Liver (tissue), 9 donors: ENCODE results near the gene RAB4A. TPM values are rescaled to one million over a fixed set of nuclear protein-coding genes. Genes with fewer than 3 reads are reported as not detected.
A peak's percentile ranks its signal among the peaks of the same experiment; 100 is the strongest.

Source experiments
- DNase-seq: peaks from one replicate; pipeline ENCODE4 v3.0.0-alpha.2; 2017; ENCODE audit warnings: low spot score
- H3K27ac ChIP-seq, 2 donors: one replicate each; pipeline ENCODE4 v1.7.0; 2013; ENCODE audit warnings: inconsistent platforms in 2 of 2, low read length in 2 of 2, control low read depth in 1 of 2, low read depth in 1 of 2, mild to moderate bottlenecking in 1 of 2
- H3K27me3 ChIP-seq, 4 donors: one replicate each; pipeline versions ENCODE4 v1.6.1 to v1.7.0; 2013; ENCODE audit warnings: low read length in 3 of 4, inconsistent platforms in 1 of 4, mild to moderate bottlenecking in 1 of 4, moderate library complexity in 1 of 4; ENCODE audit not compliant: control insufficient read depth in 4 of 4, insufficient read depth in 4 of 4
- H3K36me3 ChIP-seq, 4 donors: one replicate each; pipeline versions ENCODE4 v1.6.1 to v1.7.0; 2013; ENCODE audit warnings: low read length in 3 of 4, mild to moderate bottlenecking in 3 of 4, low read depth in 1 of 4, moderate library complexity in 1 of 4; ENCODE audit not compliant: control insufficient read depth in 4 of 4, insufficient read depth in 3 of 4
- H3K4me1 ChIP-seq, 4 donors: one replicate each; pipeline versions ENCODE4 v1.6.1 to v1.7.0; 2013; ENCODE audit warnings: low read length in 3 of 4, mild to moderate bottlenecking in 3 of 4, moderate library complexity in 1 of 4; ENCODE audit not compliant: control insufficient read depth in 4 of 4, insufficient read depth in 4 of 4
- H3K4me3 ChIP-seq, 3 donors: one replicate each; pipeline versions ENCODE4 v1.6.1 to v1.7.0; 2013; ENCODE audit warnings: low read length in 3 of 3, control low read depth in 1 of 3, low read depth in 1 of 3, mild to moderate bottlenecking in 1 of 3
- H3K9ac ChIP-seq, 2 donors: one replicate each; pipeline ENCODE4 v1.7.0; 2013; ENCODE audit warnings: low read length in 2 of 2, mild to moderate bottlenecking in 2 of 2, moderate library complexity in 2 of 2, control low read depth in 1 of 2, low read depth in 1 of 2
- H3K9me3 ChIP-seq, 4 donors: one replicate each; pipeline versions ENCODE4 v1.6.1 to v1.7.0; 2013; ENCODE audit warnings: low read length in 3 of 4; ENCODE audit not compliant: control insufficient read depth in 4 of 4
- CTCF ChIP-seq: fragments of 150-350 bp; IDR thresholded peaks from 2 replicates; pipeline ENCODE4 v1.5.1; 2017; ENCODE audit warnings: improper control_type of control experiment, low read depth, low read length; ENCODE audit not compliant: missing input control
- GABPA ChIP-seq, 2 donors: IDR thresholded peaks in 1 of 2; conservative IDR thresholded peaks in 1 of 2; 2 replicates each; pipeline ENCODE4 v1.6.1; 2016; ENCODE audit warnings: antibody characterized with exemption in 2 of 2, mild to moderate bottlenecking in 1 of 2, moderate library complexity in 1 of 2
- HNF4A ChIP-seq, 2 donors: conservative IDR thresholded peaks; 2 replicates each; pipeline ENCODE4 v1.6.1; 2016; ENCODE audit warnings: antibody characterized with exemption in 2 of 2, mild to moderate bottlenecking in 2 of 2
- JUND ChIP-seq, 2 donors: IDR thresholded peaks; 2 replicates each; pipeline ENCODE4 v1.6.1; 2016; ENCODE audit warnings: antibody characterized with exemption in 2 of 2
- NR2F2 ChIP-seq: IDR thresholded peaks from 2 replicates; pipeline ENCODE4 v1.6.1; 2016; ENCODE audit warnings: antibody characterized with exemption
- RAD21 ChIP-seq, 2 donors: IDR thresholded peaks; 2 replicates each; pipeline ENCODE4 v1.6.1; 2016; ENCODE audit warnings: antibody characterized with exemption in 2 of 2, mild to moderate bottlenecking in 2 of 2
- RXRA ChIP-seq, 2 donors: IDR thresholded peaks; 2 replicates each; pipeline ENCODE4 v1.6.1; 2017 to 2018; ENCODE audit warnings: antibody characterized with exemption in 2 of 2, mild to moderate bottlenecking in 1 of 2
- SP1 ChIP-seq: IDR thresholded peaks from 2 replicates; pipeline ENCODE4 v1.6.1; 2018; ENCODE audit warnings: antibody characterized with exemption, mild to moderate bottlenecking
- YY1 ChIP-seq: IDR thresholded peaks from 2 replicates; pipeline ENCODE4 v1.6.1; 2016; ENCODE audit warnings: antibody characterized with exemption, mild to moderate bottlenecking
- WGBS: extraction: QIAGEN DNeasy Blood & Tissue Kit; methylation state at CpG from one replicate; pipeline ENCODE4 v1.1.7; 2013; 5-methylcytosine and 5-hydroxymethylcytosine counted together
- polyA plus RNA-seq, 2 donors: library from polyadenylated mRNA; stranded (reverse) in 1 of 2; unstranded in 1 of 2; fragments of 200-250 nt in 1 of 2; fragments of >200 nt in 1 of 2; fragmentation: Nextera tagmentation in 1 of 2; extraction: Ambion mirVana in 1 of 2; gene quantifications; one replicate each; pipeline versions ENCODE4 v1.2.1 to v1.2.3, GENCODE V29; 2013 to 2015
- total RNA-seq, 2 donors: library from RNA; depleted of rRNA; stranded (reverse); fragments of >200 nt; gene quantifications; one replicate each; pipeline ENCODE4 v1.2.3, GENCODE V29; 2014
- TF ChIP-seq, protein P1 (sequence below): IDR thresholded peaks from 2 replicates; pipeline ENCODE4 v1.6.1; 2016; ENCODE audit warnings: antibody characterized with exemption
- TF ChIP-seq, protein P2 (sequence below): IDR thresholded peaks from 2 replicates; pipeline ENCODE4 v1.6.1; 2016; ENCODE audit warnings: antibody characterized with exemption
- donor health status: healthy.
- donor health status: healthy.
- donor health status: healthy.
- donor health status: healthy.
- donor health status: healthy.

RAB4A gene
- total and polyA plus RNA-seq, 4 donors: 16.5 to 51.9 (median 29.5) TPM

GRCh38 chr1:229341774-229342655, 71.1 kb downstream of the RAB4A start (continued):
- TF ChIP-seq JUND (IDR thresholded peaks at IDR 0.05) (no peak), CTCF (no peak), GABPA (IDR thresholded peaks at IDR 0.05 in 1 of 2, conservative IDR thresholded peaks at IDR 0.05 in 1 of 2) (no peak), HNF4A (conservative IDR thresholded peaks at IDR 0.05) (no peak), RXRA (IDR thresholded peaks at IDR 0.05) (no peak)
- TF ChIP-seq, protein P1, sequence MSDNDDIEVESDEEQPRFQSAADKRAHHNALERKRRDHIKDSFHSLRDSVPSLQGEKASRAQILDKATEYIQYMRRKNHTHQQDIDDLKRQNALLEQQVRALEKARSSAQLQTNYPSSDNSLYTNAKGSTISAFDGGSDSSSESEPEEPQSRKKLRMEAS: no peak

DNA sequence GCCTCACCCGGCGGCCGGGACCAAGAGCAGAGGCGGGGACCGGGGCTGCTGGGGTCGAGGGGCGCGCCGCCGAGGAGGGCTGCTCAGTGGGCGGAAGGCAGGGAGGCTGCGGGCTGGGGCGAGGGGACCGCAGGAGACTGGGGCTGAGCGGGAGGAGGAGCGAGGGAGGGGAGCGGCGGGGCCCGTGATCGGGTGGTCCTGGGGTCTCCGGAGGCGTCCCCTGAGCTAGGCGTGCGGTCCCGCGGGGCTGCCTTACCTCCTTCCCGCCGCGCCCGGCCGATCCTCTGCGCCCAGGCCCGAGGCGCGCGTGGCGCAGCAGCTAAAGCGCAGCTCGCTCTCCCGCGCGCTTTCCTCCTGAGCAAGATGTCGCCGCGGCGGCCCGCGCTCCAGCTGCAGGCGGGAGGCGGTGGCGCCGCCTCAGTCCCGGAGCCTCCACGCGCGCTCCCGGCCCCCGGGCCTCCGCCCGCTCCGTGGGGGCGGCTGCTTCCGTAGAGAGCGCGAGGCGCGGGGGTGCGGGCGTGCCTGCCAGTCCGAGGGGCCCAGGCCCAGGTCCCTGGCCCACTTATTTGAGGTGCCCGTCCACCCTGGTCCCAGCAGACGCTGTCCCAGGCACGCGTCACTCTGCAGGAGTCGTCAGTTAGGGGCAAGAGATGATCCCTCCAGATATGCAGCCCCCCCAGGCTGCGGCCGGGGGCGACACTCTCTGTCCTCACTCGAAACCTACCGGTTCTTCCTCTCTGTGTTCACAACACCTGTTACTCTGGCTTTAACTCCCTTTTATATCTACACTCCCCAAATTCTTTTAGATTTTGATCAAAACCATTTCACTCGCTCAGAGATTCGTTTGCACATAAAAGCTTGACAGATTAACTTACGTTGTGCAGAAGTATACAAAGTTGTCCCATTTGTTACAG, 72.0 kb downstream of the RAB4A start, which contains the start of gene CCSAP:
Gene CCSAP, minus strand, starts transcription at position 392 of the 914 bp plus-strand sequence. CDS start 582 bp downstream, outside the sequence.
- under 1% methylated on average over 83 of the region's 83 CpGs for WGBS
- Histone ChIP-seq H3K4me1 (peaks cover 6 to 17% (median 11%) of the 10 kb centered on the region in 4 donors), H3K9me3 (no peaks in the 10 kb centered on the region), H3K27ac (peak within 1 kb of the TSS; percentile 76 to 87), H3K36me3 (no peaks in the 10 kb centered on the region), H3K9ac (peak within 1 kb of the TSS; percentile 27 to 36), H3K27me3 (no peaks in the 10 kb centered on the region), H3K4me3 (peak within 1 kb of the TSS; percentile 65 to 97 (median 93))
- no peak for TF ChIP-seq NR2F2
- peak; percentile 18 for TF ChIP-seq YY1
- DNase-seq: no peak

DNA sequence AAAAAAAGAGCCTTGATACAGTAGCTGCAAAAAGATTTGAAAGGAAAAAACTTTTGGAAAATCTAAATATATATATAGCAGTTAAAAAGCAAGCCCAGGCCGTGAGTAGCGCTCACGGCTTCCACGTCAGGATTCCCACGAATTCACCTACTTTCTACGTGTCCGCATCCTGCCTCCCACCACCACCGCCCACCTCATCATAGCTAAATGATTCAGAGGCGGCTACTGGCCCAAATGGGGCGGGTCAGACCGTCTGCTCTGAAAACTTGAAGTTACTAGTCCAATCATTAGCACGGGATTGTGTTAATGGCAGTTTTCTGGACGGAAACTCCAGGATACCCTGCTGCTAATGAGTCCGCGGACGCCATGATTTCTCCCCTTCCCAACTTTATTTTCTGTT, 73.2 kb downstream of the RAB4A start:
- DNase-seq: no peak
- WGBS: 80% methylated on average over 16 of the region's 16 CpGs
- no peak overlapping the region for H3K27ac ChIP-seq
- no peaks in the 10 kb centered on the region for H3K27me3 ChIP-seq
- H3K9me3 ChIP-seq: no peaks in the 10 kb centered on the region
- no peak for TF ChIP-seq SP1
- TF ChIP-seq, protein P2, sequence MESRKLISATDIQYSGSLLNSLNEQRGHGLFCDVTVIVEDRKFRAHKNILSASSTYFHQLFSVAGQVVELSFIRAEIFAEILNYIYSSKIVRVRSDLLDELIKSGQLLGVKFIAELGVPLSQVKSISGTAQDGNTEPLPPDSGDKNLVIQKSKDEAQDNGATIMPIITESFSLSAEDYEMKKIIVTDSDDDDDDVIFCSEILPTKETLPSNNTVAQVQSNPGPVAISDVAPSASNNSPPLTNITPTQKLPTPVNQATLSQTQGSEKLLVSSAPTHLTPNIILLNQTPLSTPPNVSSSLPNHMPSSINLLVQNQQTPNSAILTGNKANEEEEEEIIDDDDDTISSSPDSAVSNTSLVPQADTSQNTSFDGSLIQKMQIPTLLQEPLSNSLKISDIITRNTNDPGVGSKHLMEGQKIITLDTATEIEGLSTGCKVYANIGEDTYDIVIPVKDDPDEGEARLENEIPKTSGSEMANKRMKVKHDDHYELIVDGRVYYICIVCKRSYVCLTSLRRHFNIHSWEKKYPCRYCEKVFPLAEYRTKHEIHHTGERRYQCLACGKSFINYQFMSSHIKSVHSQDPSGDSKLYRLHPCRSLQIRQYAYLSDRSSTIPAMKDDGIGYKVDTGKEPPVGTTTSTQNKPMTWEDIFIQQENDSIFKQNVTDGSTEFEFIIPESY: no peak
- no peak for TF ChIP-seq NR2F2
- TF ChIP-seq, protein P1: no peak
- TF ChIP-seq YY1: no peak
- no peak for TF ChIP-seq RAD21 (IDR thresholded peaks at IDR 0.05)
- no peak overlapping the region for H3K9ac ChIP-seq
- H3K36me3 ChIP-seq: no peaks in the 10 kb centered on the region
- peak overlapping the region in 1 of 3 donors; percentile 97 for H3K4me3 ChIP-seq
- peaks cover 6 to 17% (median 11%) of the 10 kb centered on the region in 4 donors for H3K4me1 ChIP-seq
